ENCODE data around the gene CLDN9. TPM values are rescaled to one million over a fixed set of nuclear protein-coding genes. Genes with fewer than 3 reads are reported as not detected.
A peak's percentile ranks its signal among the peaks of the same experiment; 100 is the strongest.

Gene CLDN9
- total and polyA plus RNA-seq, 9 of the 15 experiments (the other 6 are each of a cell fraction or from before 2014, with no cell fraction given), result 0.12 to 0.44 (median 0.22) TPM; not detected in 4

DNA sequence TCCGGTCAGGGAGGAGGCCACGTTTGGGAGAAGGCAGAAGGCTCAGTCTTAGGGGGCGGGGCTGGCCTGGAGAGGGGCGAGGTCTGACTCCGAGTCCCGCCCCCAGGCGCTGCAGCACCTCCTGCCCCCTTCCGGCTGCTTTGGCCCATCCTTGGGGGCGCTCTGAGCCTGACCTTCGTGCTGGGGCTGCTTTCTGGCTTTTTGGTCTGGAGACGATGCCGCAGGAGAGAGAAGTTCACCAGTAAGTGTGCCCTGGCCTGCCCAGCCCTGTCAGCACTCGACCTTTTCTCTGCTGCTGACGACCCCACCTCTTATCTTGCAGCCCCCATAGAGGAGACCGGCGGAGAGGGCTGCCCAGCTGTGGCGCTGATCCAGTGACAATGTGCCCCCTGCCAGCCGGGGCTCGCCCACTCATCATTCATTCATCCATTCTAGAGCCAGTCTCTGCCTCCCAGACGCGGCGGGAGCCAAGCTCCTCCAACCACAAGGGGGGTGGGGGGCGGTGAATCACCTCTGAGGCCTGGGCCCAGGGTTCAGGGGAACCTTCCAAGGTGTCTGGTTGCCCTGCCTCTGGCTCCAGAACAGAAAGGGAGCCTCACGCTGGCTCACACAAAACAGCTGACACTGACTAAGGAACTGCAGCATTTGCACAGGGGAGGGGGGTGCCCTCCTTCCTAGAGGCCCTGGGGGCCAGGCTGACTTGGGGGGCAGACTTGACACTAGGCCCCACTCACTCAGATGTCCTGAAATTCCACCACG lies 8.9 kb downstream of the CLDN9 start (continued):
- TF ChIP-seq NRF1 (conservative IDR thresholded peaks at IDR 0.05 in 1 of 2, IDR thresholded peaks at IDR 0.05 in 1 of 2) (peak in 1 of 2 experiments; percentile 37; a peak in 1 of 4 replicates), EHMT2 (IDR thresholded peaks at IDR 0.05) (no peak), EGR1 (conservative IDR thresholded peaks at IDR 0.05) (peak; percentile 59), ZNF764 (CRISPR knock-in tag; IDR thresholded peaks at IDR 0.05; ENCODE audit: low read depth) (no peak), ATF1 (CRISPR knock-in tag; IDR thresholded peaks at IDR 0.05) (no peak), ATF1 (tag; IDR thresholded peaks at IDR 0.05) (no peak), ZNF175 (CRISPR knock-in tag; IDR thresholded peaks at IDR 0.05; ENCODE audit: low read depth) (no peak), ZNF551 (CRISPR knock-in tag; IDR thresholded peaks at IDR 0.05) (no peak), ZNF778 (CRISPR knock-in tag; IDR thresholded peaks at IDR 0.05) (no peak), TRIM24 (IDR thresholded peaks at IDR 0.05) (0 out of 4 replicates have a peak, but pooled peaks of 1 of the 2 experiments have one; percentile 5), NFE2 (IDR thresholded peaks at IDR 0.05; ENCODE audit: low read depth) (no peak), MEF2A (IDR thresholded peaks at IDR 0.05; ENCODE audit: control insufficient read depth, low read depth, low read length) (no peak), L3MBTL2 (IDR thresholded peaks at IDR 0.05) (no peak), CCNT2 (IDR thresholded peaks at IDR 0.05; ENCODE audit: borderline replicate concordance, extremely low read depth, insufficient read length, low read depth, low read length) (peak; percentile 35), SRSF9 (IDR thresholded peaks at IDR 0.05; ENCODE audit: borderline replicate concordance, low read depth, low read length) (no peak), BCOR (IDR thresholded peaks at IDR 0.05) (no peak), FOXP1 (CRISPR knock-in tag; IDR thresholded peaks at IDR 0.05) (0 out of 2 replicates have a peak, but pooled peaks have one; percentile 64), SP2 (IDR thresholded peaks at IDR 0.05; ENCODE audit: extremely low read depth, low read depth, low read length, poor library complexity, severe bottlenecking) (no peak), KDM2B (CRISPR knock-in tag; IDR thresholded peaks at IDR 0.05) (no peak), ILF3 (IDR thresholded peaks at IDR 0.05; ENCODE audit: borderline replicate concordance) (no peak), GATAD2A (IDR thresholded peaks at IDR 0.05) (no peak)
- TF ChIP-seq, protein P1, sequence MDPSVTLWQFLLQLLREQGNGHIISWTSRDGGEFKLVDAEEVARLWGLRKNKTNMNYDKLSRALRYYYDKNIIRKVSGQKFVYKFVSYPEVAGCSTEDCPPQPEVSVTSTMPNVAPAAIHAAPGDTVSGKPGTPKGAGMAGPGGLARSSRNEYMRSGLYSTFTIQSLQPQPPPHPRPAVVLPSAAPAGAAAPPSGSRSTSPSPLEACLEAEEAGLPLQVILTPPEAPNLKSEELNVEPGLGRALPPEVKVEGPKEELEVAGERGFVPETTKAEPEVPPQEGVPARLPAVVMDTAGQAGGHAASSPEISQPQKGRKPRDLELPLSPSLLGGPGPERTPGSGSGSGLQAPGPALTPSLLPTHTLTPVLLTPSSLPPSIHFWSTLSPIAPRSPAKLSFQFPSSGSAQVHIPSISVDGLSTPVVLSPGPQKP (CRISPR knock-in tag; IDR thresholded peaks at IDR 0.05), result no peak
- TF ChIP-seq, protein P2, sequence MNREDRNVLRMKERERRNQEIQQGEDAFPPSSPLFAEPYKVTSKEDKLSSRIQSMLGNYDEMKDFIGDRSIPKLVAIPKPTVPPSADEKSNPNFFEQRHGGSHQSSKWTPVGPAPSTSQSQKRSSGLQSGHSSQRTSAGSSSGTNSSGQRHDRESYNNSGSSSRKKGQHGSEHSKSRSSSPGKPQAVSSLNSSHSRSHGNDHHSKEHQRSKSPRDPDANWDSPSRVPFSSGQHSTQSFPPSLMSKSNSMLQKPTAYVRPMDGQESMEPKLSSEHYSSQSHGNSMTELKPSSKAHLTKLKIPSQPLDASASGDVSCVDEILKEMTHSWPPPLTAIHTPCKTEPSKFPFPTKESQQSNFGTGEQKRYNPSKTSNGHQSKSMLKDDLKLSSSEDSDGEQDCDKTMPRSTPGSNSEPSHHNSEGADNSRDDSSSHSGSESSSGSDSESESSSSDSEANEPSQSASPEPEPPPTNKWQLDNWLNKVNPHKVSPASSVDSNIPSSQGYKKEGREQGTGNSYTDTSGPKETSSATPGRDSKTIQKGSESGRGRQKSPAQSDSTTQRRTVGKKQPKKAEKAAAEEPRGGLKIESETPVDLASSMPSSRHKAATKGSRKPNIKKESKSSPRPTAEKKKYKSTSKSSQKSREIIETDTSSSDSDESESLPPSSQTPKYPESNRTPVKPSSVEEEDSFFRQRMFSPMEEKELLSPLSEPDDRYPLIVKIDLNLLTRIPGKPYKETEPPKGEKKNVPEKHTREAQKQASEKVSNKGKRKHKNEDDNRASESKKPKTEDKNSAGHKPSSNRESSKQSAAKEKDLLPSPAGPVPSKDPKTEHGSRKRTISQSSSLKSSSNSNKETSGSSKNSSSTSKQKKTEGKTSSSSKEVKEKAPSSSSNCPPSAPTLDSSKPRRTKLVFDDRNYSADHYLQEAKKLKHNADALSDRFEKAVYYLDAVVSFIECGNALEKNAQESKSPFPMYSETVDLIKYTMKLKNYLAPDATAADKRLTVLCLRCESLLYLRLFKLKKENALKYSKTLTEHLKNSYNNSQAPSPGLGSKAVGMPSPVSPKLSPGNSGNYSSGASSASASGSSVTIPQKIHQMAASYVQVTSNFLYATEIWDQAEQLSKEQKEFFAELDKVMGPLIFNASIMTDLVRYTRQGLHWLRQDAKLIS (CRISPR knock-in tag; IDR thresholded peaks at IDR 0.05), result no peak
- TF ChIP-seq, protein P3, sequence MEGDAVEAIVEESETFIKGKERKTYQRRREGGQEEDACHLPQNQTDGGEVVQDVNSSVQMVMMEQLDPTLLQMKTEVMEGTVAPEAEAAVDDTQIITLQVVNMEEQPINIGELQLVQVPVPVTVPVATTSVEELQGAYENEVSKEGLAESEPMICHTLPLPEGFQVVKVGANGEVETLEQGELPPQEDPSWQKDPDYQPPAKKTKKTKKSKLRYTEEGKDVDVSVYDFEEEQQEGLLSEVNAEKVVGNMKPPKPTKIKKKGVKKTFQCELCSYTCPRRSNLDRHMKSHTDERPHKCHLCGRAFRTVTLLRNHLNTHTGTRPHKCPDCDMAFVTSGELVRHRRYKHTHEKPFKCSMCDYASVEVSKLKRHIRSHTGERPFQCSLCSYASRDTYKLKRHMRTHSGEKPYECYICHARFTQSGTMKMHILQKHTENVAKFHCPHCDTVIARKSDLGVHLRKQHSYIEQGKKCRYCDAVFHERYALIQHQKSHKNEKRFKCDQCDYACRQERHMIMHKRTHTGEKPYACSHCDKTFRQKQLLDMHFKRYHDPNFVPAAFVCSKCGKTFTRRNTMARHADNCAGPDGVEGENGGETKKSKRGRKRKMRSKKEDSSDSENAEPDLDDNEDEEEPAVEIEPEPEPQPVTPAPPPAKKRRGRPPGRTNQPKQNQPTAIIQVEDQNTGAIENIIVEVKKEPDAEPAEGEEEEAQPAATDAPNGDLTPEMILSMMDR (IDR thresholded peaks at IDR 0.05 in 2 of 3, conservative IDR thresholded peaks at IDR 0.05 in 1 of 3; ENCODE audit: insufficient read depth in 2 of 3, low read depth in 1 of 3, low read length in 3 of 3), result peak; percentile 67 to 87 (median 68)
